ENCODE measurements around the gene TRAPPC1.

DNA sequence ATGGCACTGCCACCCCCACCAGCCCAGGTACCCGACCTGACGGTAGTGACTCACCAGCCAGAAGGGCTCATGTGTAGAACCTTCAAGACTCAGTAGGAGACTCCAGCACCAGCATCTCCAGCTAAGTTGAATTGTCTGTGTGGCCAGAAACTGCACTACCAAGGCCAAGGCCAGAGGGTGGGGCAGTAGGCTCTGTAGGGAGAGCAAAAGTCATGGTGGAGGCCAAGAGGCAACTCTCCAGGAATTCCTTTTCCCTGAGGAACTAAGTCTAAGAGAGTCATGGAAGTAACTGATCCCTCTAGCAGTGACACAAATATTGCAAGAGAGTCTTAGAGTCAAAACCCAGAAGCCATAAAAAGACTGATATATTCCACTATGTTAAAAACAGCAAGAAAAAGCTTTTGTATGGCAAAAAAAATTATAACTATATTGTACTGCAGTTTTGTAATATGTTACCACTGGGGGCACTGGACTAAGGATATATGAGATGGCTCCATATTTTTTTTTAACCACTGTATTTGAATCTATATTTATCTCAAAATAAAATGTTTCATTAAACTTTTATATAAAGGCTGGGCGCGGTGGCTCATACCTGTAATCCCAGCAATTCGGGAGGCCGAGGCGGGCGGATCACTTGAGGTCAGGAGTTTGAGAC is 40.5 kb upstream of the TRAPPC1 start:
- TF ChIP-seq, protein P1, sequence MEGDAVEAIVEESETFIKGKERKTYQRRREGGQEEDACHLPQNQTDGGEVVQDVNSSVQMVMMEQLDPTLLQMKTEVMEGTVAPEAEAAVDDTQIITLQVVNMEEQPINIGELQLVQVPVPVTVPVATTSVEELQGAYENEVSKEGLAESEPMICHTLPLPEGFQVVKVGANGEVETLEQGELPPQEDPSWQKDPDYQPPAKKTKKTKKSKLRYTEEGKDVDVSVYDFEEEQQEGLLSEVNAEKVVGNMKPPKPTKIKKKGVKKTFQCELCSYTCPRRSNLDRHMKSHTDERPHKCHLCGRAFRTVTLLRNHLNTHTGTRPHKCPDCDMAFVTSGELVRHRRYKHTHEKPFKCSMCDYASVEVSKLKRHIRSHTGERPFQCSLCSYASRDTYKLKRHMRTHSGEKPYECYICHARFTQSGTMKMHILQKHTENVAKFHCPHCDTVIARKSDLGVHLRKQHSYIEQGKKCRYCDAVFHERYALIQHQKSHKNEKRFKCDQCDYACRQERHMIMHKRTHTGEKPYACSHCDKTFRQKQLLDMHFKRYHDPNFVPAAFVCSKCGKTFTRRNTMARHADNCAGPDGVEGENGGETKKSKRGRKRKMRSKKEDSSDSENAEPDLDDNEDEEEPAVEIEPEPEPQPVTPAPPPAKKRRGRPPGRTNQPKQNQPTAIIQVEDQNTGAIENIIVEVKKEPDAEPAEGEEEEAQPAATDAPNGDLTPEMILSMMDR (IDR thresholded peaks at IDR 0.05; ENCODE audit: insufficient read depth, low read length, poor library complexity, severe bottlenecking) = peak; percentile 16
- no peak for TF ChIP-seq EZH2phosphoT487 (conservative IDR thresholded peaks at IDR 0.05; ENCODE audit: low read length)

All from SU-DHL-6 (cell line).